HFFc6 (cell line): ENCODE data around the gene SPTSSB. TPM values are rescaled to one million over a fixed set of nuclear protein-coding genes. Genes with fewer than 3 reads are reported as not detected.

ENCODE experiments used
- DNase-seq: peaks from one replicate; pipeline ENCODE4 v3.0.0-alpha.2; 2018
- H3K27ac Mint-ChIP-seq: 2 replicates; pipeline ENCODE4 v1.8.0; 2020; ENCODE audit warnings: mild to moderate bottlenecking, mixed read lengths
- H3K27me3 Mint-ChIP-seq: 2 replicates; pipeline ENCODE4 v1.8.0; 2021; ENCODE audit warnings: mild to moderate bottlenecking, moderate library complexity, mixed read lengths; ENCODE audit not compliant: insufficient read depth
- H3K36me3 Mint-ChIP-seq: 2 replicates; pipeline ENCODE4 v1.8.0; 2021; ENCODE audit warnings: low read depth, mixed read lengths
- H3K4me1 Mint-ChIP-seq: 2 replicates; pipeline ENCODE4 v1.8.0; 2020; ENCODE audit warnings: low read depth, mixed read lengths
- H3K4me3 Mint-ChIP-seq: 2 replicates; pipeline ENCODE4 v1.8.0; 2020; ENCODE audit warnings: mild to moderate bottlenecking, moderate library complexity, mixed read lengths
- H3K9me3 Mint-ChIP-seq: 2 replicates; pipeline ENCODE4 v1.8.0; 2020; ENCODE audit warnings: mild to moderate bottlenecking, mixed read lengths
- total RNA-seq, 6 experiments: library from RNA; stranded (reverse); fragmentation: NEBNext Ultra II Directional; extraction: Animal tissue kit (Norgen Biotek cat#: 25700); gene quantifications; 2 replicates in 1 of 6; 3 replicates in 5 of 6; pipeline ENCODE4 v1.2.3, GENCODE V29; 2021
- TF ChIP-seq, protein P1 (sequence below): fragments of 200-600 bp; sonication (generic); IDR thresholded peaks from 2 replicates; pipeline ENCODE4 v1.5.0; 2021; ENCODE audit warnings: antibody characterized with exemption, mild to moderate bottlenecking

SPTSSB gene
- total RNA-seq, 6 experiments from 2014 or later: not detected

GRCh38 chr3:161390200-161390599 lies 18.9 kb upstream of the SPTSSB start:
- H3K4me1 Mint-ChIP-seq: no peaks in the 10 kb centered on the region
- DNase-seq: no peak
- H3K27ac Mint-ChIP-seq: no peak overlapping the region
- H3K36me3 Mint-ChIP-seq: no peaks in the 10 kb centered on the region
- no peaks in the 10 kb centered on the region for H3K9me3 Mint-ChIP-seq
- peaks cover 2% of the 10 kb centered on the region; the same call in 1 of the 2 replicates for H3K27me3 Mint-ChIP-seq
- TF ChIP-seq, protein P1, sequence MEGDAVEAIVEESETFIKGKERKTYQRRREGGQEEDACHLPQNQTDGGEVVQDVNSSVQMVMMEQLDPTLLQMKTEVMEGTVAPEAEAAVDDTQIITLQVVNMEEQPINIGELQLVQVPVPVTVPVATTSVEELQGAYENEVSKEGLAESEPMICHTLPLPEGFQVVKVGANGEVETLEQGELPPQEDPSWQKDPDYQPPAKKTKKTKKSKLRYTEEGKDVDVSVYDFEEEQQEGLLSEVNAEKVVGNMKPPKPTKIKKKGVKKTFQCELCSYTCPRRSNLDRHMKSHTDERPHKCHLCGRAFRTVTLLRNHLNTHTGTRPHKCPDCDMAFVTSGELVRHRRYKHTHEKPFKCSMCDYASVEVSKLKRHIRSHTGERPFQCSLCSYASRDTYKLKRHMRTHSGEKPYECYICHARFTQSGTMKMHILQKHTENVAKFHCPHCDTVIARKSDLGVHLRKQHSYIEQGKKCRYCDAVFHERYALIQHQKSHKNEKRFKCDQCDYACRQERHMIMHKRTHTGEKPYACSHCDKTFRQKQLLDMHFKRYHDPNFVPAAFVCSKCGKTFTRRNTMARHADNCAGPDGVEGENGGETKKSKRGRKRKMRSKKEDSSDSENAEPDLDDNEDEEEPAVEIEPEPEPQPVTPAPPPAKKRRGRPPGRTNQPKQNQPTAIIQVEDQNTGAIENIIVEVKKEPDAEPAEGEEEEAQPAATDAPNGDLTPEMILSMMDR: no peak
- H3K4me3 Mint-ChIP-seq: no peak overlapping the region

GRCh38 chr3:161389445-161390035 lies 18.2 kb upstream of the SPTSSB start:
- peaks cover 2% of the 10 kb centered on the region; the same call in 1 of the 2 replicates for H3K27me3 Mint-ChIP-seq
- H3K36me3 Mint-ChIP-seq: no peaks in the 10 kb centered on the region
- H3K9me3 Mint-ChIP-seq: no peaks in the 10 kb centered on the region
- no peak overlapping the region for H3K27ac Mint-ChIP-seq
- no peaks in the 10 kb centered on the region for H3K4me1 Mint-ChIP-seq
- TF ChIP-seq, protein P1: no peak
- no peak overlapping the region for H3K4me3 Mint-ChIP-seq
- no peak for DNase-seq

GRCh38 chr3:161388855-161389254 lies 17.5 kb upstream of the SPTSSB start:
- TF ChIP-seq, protein P1: no peak
- Mint-ChIP-seq H3K9me3 (no peaks in the 10 kb centered on the region), H3K27ac (no peak overlapping the region), H3K4me1 (no peaks in the 10 kb centered on the region), H3K36me3 (no peaks in the 10 kb centered on the region), H3K27me3 (peaks cover 2% of the 10 kb centered on the region; the same call in 1 of the 2 replicates), H3K4me3 (no peak overlapping the region)
- DNase-seq: no peak

GRCh38 chr3:161386991-161387770 lies 15.9 kb upstream of the SPTSSB start:
- no peaks in the 10 kb centered on the region for H3K4me1 Mint-ChIP-seq
- no peaks in the 10 kb centered on the region; the same call in 1 of the 2 replicates for H3K27me3 Mint-ChIP-seq
- no peak overlapping the region for H3K4me3 Mint-ChIP-seq
- H3K36me3 Mint-ChIP-seq: no peaks in the 10 kb centered on the region
- H3K9me3 Mint-ChIP-seq: no peaks in the 10 kb centered on the region; the same call in 1 of the 2 replicates
- H3K27ac Mint-ChIP-seq: no peak overlapping the region
- TF ChIP-seq, protein P1: no peak
- DNase-seq: no peak

- no peak for DNase-seq
- H3K4me3 Mint-ChIP-seq: peak overlapping the region; percentile 81
- peaks cover 20% of the 10 kb centered on the region for H3K27me3 Mint-ChIP-seq
Observed at GRCh38 chr3:161372321-161373260, 1.3 kb upstream of the SPTSSB start.

More at GRCh38 chr3:161372321-161373260, 1.3 kb upstream of the SPTSSB start:
- no peak overlapping the region for H3K27ac Mint-ChIP-seq
- peaks cover 13% of the 10 kb centered on the region for H3K4me1 Mint-ChIP-seq
- H3K36me3 Mint-ChIP-seq: no peaks in the 10 kb centered on the region
- TF ChIP-seq, protein P1: no peak
- no peaks in the 10 kb centered on the region for H3K9me3 Mint-ChIP-seq
